ENCODE results near the gene GRIN3A.

- TF ChIP-seq POLR2A (IDR thresholded peaks at IDR 0.05) (no peak), CTCF (IDR thresholded peaks at IDR 0.05) (no peak)
Measured at GRCh38 chr9:101564252-101564651, 174.2 kb downstream of the GRIN3A start.
